ENCODE measurements around the gene CPSF3. TPM values are rescaled to one million over a fixed set of nuclear protein-coding genes. Genes with fewer than 3 reads are reported as not detected.

Gene CPSF3
- 46.5 to 61.0 TPM (median 50.3 TPM) in 5 replicates for total RNA-seq (2022; extraction: Qiagen RNA extraction)

GRCh38 chr2:9423100-9423921 is at the start of gene CPSF3, which contains the start of gene ITGB1BP1:
CPSF3 (plus strand) TSS chr2:9423654; CDS start chr2:9423774, 120 bp downstream.
ITGB1BP1 (minus strand) TSS chr2:9423528; CDS start chr2:9418697, 4,831 bp downstream.

DNA sequence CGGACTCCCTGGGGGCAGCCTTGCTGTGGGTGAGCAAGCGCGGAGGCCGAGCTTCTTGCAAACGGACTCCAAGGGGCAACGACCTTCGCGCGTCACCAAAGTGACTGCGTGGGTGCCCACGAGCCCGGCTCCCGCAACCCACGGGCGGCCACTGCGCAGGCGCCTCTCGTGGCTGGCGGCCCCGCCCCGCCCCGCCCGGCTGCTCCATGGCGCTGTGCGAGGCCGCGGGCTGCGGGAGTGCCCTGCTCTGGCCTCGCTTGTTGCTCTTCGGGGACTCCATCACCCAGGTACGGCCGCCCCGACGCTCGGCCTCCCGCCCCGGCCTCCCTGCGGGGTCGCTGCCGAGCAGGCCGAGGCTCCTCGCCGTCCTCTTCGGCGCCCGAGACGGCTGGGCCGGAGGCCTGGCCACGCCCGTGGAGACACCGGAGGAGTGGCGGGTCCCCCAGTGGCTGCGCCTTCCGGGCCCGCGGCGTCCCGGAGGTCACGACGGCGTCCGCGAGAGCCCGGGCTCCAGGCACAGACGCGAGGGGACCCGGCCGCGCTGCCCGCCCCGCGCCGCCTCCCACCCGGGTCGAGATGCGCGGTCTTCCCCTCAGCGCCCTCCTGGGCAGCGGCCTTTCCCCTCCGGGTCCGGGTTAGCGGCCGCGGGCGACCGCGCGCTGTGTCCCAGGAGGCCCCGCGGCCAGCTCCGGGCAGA is 51.1 kb downstream of the CPSF3 start, which contains the start of gene IAH1:
Gene IAH1 (plus strand): TSS at position 191 of the 697 bp plus-strand sequence. CDS start 16 bp downstream, at position 207.

Other genes with a start within 250 kb of the CPSF3 start
- gene ASAP2, start 216.8 kb upstream of the CPSF3 start, total RNA-seq (2022; extraction: Qiagen RNA extraction) = 37.8 to 48.5 TPM (median 48.2 TPM) in 5 replicates
- 166 to 178 TPM (median 173 TPM) in 5 replicates for gene ITGB1BP1, start 126 bp upstream of the CPSF3 start, total RNA-seq (2022; extraction: Qiagen RNA extraction)
- 82.8 to 109 TPM (median 104 TPM) in 5 replicates for gene IAH1, start 50.9 kb downstream of the CPSF3 start, total RNA-seq (2022; extraction: Qiagen RNA extraction)
- 26.2 to 41.2 TPM (median 31.3 TPM) in 5 replicates for gene ADAM17, start 132.2 kb downstream of the CPSF3 start, total RNA-seq (2022; extraction: Qiagen RNA extraction)
- gene YWHAQ, start 207.3 kb downstream of the CPSF3 start, total RNA-seq (2022; extraction: Qiagen RNA extraction) = 1,105 to 1,203 TPM (median 1,114 TPM) in 5 replicates